Superior temporal gyrus (tissue), 1 donor: ENCODE data around the gene DHRS11.
"Not testable (repeated sequence)": the region's sequence is repeated elsewhere in the genome, so short reads cannot be mapped to it uniquely, and the experiment has no call there.

Experiments
- DNase-seq: peaks from one replicate; pipeline ENCODE4 v3.0.0-alpha.2; 2016; ENCODE audit errors: extremely low spot score

Gene DHRS11

GRCh38 chr17:36593656-36594316 lies 2.1 kb downstream of the DHRS11 start:
- DNase-seq, result no peak

GRCh38 chr17:36594626-36595401 lies 3.1 kb downstream of the DHRS11 start:
- no peak for DNase-seq

- no peak for DNase-seq
Measured at GRCh38 chr17:36597226-36597625, 5.5 kb downstream of the DHRS11 start.

GRCh38 chr17:36597866-36598777 lies 6.4 kb downstream of the DHRS11 start:
- DNase-seq, result no peak

- no peak for DNase-seq
Measured at GRCh38 chr17:36598951-36599401, 7.3 kb downstream of the DHRS11 start.

- DNase-seq, result no peak
Measured at GRCh38 chr17:36599546-36600250, 8.0 kb downstream of the DHRS11 start.

GRCh38 chr17:36600465-36600864 lies 8.8 kb downstream of the DHRS11 start:
- no peak for DNase-seq

- DNase-seq, result no peak
Measured at GRCh38 chr17:36600936-36601302, 9.2 kb downstream of the DHRS11 start.

- peak; percentile 95 for DNase-seq
Measured at GRCh38 chr17:36601303-36602029, 9.8 kb downstream of the DHRS11 start, which contains the start of gene MRM1. MRM1 (plus strand) TSS chr17:36601583; CDS start chr17:36601811, 228 bp downstream.

- no peak for DNase-seq
Measured at GRCh38 chr17:36602030-36602748, 10.5 kb downstream of the DHRS11 start.

- DNase-seq, result peak; percentile 73
Measured at GRCh38 chr17:36602924-36603384, 11.3 kb downstream of the DHRS11 start.

GRCh38 chr17:36605028-36605427 lies 13.3 kb downstream of the DHRS11 start:
- DNase-seq, result not testable (repeated sequence)

- DNase-seq, result no peak
Measured at GRCh38 chr17:36608280-36608679, 16.6 kb downstream of the DHRS11 start.

GRCh38 chr17:36608794-36609497 lies 17.3 kb downstream of the DHRS11 start:
- peak; percentile 74 for DNase-seq

- DNase-seq, result no peak
Measured at GRCh38 chr17:36609498-36609862, 17.8 kb downstream of the DHRS11 start.

GRCh38 chr17:36610474-36610873 lies 18.8 kb downstream of the DHRS11 start:
- no peak for DNase-seq

GRCh38 chr17:36611345-36612072 lies 19.8 kb downstream of the DHRS11 start:
- DNase-seq, result no peak

GRCh38 chr17:36612323-36612722 lies 20.6 kb downstream of the DHRS11 start:
- DNase-seq, result no peak

GRCh38 chr17:36613155-36613554 lies 21.5 kb downstream of the DHRS11 start:
- no peak for DNase-seq
